ENCODE results near the gene EHBP1.

GRCh38 chr2:62732262-62732777 is 26.8 kb downstream of the EHBP1 start:
- no peak for TF ChIP-seq YY1 (IDR thresholded peaks at IDR 0.05; ENCODE audit: insufficient read depth, insufficient read length)
- no peak for TF ChIP-seq SUZ12 (IDR thresholded peaks at IDR 0.05; ENCODE audit: extremely low read depth, insufficient read depth, insufficient read length)
